ENCODE results near the gene ANKRD45. TPM values are rescaled to one million over a fixed set of nuclear protein-coding genes. Genes with fewer than 3 reads are reported as not detected.

ANKRD45 gene
- total RNA-seq, 1 experiment from 2014 or later = 0.44 TPM

DNA sequence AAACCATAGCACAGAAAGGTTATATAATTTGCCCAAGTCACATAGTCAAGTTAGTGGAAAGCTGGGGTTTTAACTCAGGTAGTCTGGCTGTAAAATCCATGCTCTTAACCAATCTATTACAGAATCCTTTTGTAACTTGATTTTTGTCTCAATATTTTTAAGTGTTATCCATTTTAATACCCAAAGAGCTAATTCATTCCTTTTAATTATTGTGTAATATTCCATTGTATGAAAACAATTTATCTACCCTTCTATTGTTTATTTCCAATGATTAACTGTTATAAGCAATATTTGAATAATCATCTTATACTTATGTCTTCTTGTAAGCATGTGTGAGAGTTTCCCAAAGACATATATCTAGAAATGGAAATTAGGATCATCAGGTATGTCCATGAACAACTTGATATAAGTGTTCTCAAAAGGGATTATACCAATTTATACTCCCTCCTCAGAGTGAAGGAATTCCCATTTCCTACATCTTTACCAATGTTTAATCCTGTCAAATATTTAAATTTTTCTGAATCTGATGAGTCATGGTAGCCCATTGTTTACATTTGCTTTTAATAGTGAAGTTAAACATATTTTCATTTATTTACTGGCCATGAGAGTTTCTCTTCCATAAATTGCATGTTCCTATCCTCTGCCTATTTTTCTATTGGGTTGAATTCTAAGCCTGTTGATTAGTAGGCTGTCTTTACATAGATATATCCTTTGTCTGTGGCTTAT, 20.6 kb downstream of the ANKRD45 start:
- no peak overlapping the region for H2AFZ ChIP-seq (ENCODE audit: low read depth, low read length, poor library complexity, severe bottlenecking)

More for the DNA sequence above, 20.6 kb downstream of the ANKRD45 start:
- DNase-seq (ENCODE audit: low read depth, low spot score) = no peak
- Histone ChIP-seq H3K4me2 (ENCODE audit: low read length) (no peak overlapping the region), H3K9ac (ENCODE audit: low read length) (no peak overlapping the region), H3K9me3 (ENCODE audit: control insufficient read depth in 1 of 2, insufficient read depth in 1 of 2, low read depth in 1 of 2, low read length in 2 of 2) (no peaks in the 10 kb centered on the region), H3K4me1 (ENCODE audit: control insufficient read depth in 1 of 2, insufficient read depth in 2 of 2, low read length in 2 of 2) (no peaks in the 10 kb centered on the region), H3K79me2 (ENCODE audit: insufficient read depth, low read length) (no peaks in the 10 kb centered on the region), H3K4me3 (replicated peaks in 1 of 2; ENCODE audit: low read depth in 1 of 2, low read length in 2 of 2) (no peak overlapping the region), H4K20me1 (ENCODE audit: insufficient read depth) (no peaks in the 10 kb centered on the region), H3K9me2 (ENCODE audit: insufficient read depth) (no peaks in the 10 kb centered on the region), H3K27me3 (ENCODE audit: insufficient read depth, low read length) (no peaks in the 10 kb centered on the region), H3K27ac (ENCODE audit: low read depth, low read length) (no peak overlapping the region), H3K36me3 (ENCODE audit: control insufficient read depth in 1 of 2, insufficient read depth in 2 of 2, low read length in 2 of 2) (no peaks in the 10 kb centered on the region)
- ChIA-PET POLR2A (no interaction called here), RAD21 (ENCODE audit: low non-redundant PET in 1 of 2, low total read pairs in 2 of 2, uncharacterized antibody in 2 of 2, unreplicated experiment in 2 of 2) (no interaction called here), CTCF (no interaction called here)
- BruUV-seq (replicated peaks) = no TSS peak
- intact Hi-C loops (cut with micrococcal nuclease) = no loop called here
- ATAC-seq = no peak
- TF ChIP-seq EZH2 (IDR thresholded peaks at IDR 0.05) = no peak
- TF ChIP-seq EZH2phosphoT487 (IDR thresholded peaks at IDR 0.05; ENCODE audit: borderline replicate concordance) = no peak
- TF ChIP-seq, protein P1, sequence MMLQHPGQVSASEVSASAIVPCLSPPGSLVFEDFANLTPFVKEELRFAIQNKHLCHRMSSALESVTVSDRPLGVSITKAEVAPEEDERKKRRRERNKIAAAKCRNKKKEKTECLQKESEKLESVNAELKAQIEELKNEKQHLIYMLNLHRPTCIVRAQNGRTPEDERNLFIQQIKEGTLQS (IDR thresholded peaks at IDR 0.05) = no peak
- TF ChIP-seq, protein P2, sequence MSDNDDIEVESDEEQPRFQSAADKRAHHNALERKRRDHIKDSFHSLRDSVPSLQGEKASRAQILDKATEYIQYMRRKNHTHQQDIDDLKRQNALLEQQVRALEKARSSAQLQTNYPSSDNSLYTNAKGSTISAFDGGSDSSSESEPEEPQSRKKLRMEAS (IDR thresholded peaks at IDR 0.05) = no peak
- TF ChIP-seq POLR2AphosphoS5 (IDR thresholded peaks at IDR 0.05; ENCODE audit: low read depth, low read length) = no peak
- TF ChIP-seq, protein P3, sequence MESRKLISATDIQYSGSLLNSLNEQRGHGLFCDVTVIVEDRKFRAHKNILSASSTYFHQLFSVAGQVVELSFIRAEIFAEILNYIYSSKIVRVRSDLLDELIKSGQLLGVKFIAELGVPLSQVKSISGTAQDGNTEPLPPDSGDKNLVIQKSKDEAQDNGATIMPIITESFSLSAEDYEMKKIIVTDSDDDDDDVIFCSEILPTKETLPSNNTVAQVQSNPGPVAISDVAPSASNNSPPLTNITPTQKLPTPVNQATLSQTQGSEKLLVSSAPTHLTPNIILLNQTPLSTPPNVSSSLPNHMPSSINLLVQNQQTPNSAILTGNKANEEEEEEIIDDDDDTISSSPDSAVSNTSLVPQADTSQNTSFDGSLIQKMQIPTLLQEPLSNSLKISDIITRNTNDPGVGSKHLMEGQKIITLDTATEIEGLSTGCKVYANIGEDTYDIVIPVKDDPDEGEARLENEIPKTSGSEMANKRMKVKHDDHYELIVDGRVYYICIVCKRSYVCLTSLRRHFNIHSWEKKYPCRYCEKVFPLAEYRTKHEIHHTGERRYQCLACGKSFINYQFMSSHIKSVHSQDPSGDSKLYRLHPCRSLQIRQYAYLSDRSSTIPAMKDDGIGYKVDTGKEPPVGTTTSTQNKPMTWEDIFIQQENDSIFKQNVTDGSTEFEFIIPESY (IDR thresholded peaks at IDR 0.05; ENCODE audit: extremely low read depth, insufficient replicate concordance, low read length) = no peak
- no peak for TF ChIP-seq SRF (IDR thresholded peaks at IDR 0.05; ENCODE audit: low read depth)
- no peak for TF ChIP-seq EGR1 (IDR thresholded peaks at IDR 0.05; ENCODE audit: low read depth)

All from HCT116 (cell line).